Measurements from ENCODE around the gene MAP3K10.

DNA sequence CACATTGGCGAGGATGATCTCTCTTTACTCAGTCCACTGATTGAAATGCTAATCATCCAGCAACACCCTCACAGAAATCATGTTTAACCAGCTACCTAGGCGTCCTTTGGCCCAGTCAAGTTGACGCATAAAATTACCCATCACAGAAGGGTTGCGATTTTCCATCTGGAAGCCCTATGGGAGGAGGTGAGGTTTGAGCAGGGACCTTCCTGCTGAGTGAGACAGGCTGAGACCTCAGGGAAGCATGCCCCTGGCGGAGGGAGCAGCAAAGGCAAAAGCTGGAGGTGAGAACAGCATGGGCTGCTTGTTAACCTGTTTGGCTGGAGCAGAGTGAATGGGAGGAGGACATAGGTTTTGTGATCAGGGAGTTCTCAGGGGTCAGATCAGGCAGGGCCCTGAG lies 19.7 kb downstream of the MAP3K10 start:
- TF ChIP-seq, protein P1, sequence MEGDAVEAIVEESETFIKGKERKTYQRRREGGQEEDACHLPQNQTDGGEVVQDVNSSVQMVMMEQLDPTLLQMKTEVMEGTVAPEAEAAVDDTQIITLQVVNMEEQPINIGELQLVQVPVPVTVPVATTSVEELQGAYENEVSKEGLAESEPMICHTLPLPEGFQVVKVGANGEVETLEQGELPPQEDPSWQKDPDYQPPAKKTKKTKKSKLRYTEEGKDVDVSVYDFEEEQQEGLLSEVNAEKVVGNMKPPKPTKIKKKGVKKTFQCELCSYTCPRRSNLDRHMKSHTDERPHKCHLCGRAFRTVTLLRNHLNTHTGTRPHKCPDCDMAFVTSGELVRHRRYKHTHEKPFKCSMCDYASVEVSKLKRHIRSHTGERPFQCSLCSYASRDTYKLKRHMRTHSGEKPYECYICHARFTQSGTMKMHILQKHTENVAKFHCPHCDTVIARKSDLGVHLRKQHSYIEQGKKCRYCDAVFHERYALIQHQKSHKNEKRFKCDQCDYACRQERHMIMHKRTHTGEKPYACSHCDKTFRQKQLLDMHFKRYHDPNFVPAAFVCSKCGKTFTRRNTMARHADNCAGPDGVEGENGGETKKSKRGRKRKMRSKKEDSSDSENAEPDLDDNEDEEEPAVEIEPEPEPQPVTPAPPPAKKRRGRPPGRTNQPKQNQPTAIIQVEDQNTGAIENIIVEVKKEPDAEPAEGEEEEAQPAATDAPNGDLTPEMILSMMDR (IDR thresholded peaks at IDR 0.05; ENCODE audit: poor library complexity, severe bottlenecking): no peak
- TF ChIP-seq POLR2AphosphoS5 (IDR thresholded peaks at IDR 0.05): no peak
- TF ChIP-seq EZH2 (IDR thresholded peaks at IDR 0.05; ENCODE audit: borderline replicate concordance, insufficient read depth, low read length, poor library complexity, severe bottlenecking): no peak
- TF ChIP-seq TAF1 (IDR thresholded peaks at IDR 0.05; ENCODE audit: low read depth): no peak
- TF ChIP-seq SMC3 (conservative IDR thresholded peaks at IDR 0.05; ENCODE audit: poor library complexity): no peak

Measured in neural cell (in vitro differentiated cells).